Mesothelial cell of epicardium (in vitro differentiated cells): ENCODE results near the gene ENTPD5. TPM values are rescaled to one million over a fixed set of nuclear protein-coding genes. Genes with fewer than 3 reads are reported as not detected.

Experiments
- DNase-seq, 2 experiments: peaks; one replicate each; pipeline ENCODE4 v3.0.0; 2021; ENCODE audit warnings: low spot score in 2 of 2; ENCODE audit not compliant: unreplicated experiment in 2 of 2
- H3K27ac Mint-ChIP-seq: 2 replicates; pipeline ENCODE4 v1.8.0; 2021; ENCODE audit warnings: mixed read lengths
- H3K27me3 Mint-ChIP-seq: 2 replicates; pipeline ENCODE4 v1.8.0; 2021; ENCODE audit warnings: low read depth, mixed read lengths
- H3K36me3 Mint-ChIP-seq: 2 replicates; pipeline ENCODE4 v1.8.0; 2021; ENCODE audit warnings: mixed read lengths
- H3K4me1 Mint-ChIP-seq: 2 replicates; pipeline ENCODE4 v1.8.0; 2021; ENCODE audit warnings: mixed read lengths
- H3K4me3 Mint-ChIP-seq: 2 replicates; pipeline ENCODE4 v1.8.0; 2021; ENCODE audit warnings: mild to moderate bottlenecking, moderate library complexity, mixed read lengths
- H3K9me3 Mint-ChIP-seq: 2 replicates; pipeline ENCODE4 v1.8.0; 2021; ENCODE audit warnings: mixed read lengths
- total RNA-seq: library from RNA; stranded (reverse); gene quantifications from 3 replicates; pipeline ENCODE4 v1.2.1, GENCODE V29; 2021
- TF ChIP-seq, protein P1 (sequence below): fragments of 200-600 bp; sonication (generic); IDR thresholded peaks from one replicate; pipeline ENCODE4 v1.5.0; 2021; ENCODE audit warnings: antibody characterized with exemption; ENCODE audit not compliant: unreplicated experiment

The ENTPD5 gene
- total RNA-seq, 1 donor from 2014 or later: 16.2 TPM

DNA sequence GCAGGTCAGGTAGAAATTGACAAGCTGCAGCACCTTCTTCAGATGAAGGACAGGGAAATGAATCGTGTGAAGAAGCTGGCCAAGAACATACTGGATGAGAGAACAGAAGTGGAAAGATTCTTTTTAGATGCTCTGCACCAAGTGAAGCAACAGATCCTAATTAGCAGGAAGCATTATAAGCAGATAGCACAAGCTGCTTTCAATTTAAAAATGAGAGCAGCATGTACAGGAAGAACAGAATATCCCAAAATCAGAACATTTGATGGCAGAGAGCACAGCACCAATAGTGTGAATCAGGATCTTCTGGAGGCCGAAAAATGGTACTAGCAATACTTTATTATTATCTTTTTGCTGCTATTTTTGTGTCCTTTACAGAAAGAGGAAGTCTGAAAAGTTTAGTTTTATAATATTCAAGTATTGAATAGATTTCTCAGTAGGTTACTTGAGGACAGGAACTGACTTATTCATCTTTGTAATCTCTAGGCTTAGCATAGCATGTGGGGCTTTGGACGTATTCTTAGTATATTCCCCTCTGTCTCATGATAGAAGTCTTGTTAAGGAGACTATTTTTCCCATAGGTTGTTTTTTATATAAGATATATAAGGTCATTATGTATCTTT lies 30.9 kb upstream of the ENTPD5 start:
- Mint-ChIP-seq H3K27me3 (no peaks in the 10 kb centered on the region), H3K9me3 (no peaks in the 10 kb centered on the region), H3K36me3 (peaks cover 2% of the 10 kb centered on the region), H3K4me1 (no peaks in the 10 kb centered on the region), H3K4me3 (no peak overlapping the region), H3K27ac (no peak overlapping the region)
- DNase-seq: no peak
- TF ChIP-seq, protein P1, sequence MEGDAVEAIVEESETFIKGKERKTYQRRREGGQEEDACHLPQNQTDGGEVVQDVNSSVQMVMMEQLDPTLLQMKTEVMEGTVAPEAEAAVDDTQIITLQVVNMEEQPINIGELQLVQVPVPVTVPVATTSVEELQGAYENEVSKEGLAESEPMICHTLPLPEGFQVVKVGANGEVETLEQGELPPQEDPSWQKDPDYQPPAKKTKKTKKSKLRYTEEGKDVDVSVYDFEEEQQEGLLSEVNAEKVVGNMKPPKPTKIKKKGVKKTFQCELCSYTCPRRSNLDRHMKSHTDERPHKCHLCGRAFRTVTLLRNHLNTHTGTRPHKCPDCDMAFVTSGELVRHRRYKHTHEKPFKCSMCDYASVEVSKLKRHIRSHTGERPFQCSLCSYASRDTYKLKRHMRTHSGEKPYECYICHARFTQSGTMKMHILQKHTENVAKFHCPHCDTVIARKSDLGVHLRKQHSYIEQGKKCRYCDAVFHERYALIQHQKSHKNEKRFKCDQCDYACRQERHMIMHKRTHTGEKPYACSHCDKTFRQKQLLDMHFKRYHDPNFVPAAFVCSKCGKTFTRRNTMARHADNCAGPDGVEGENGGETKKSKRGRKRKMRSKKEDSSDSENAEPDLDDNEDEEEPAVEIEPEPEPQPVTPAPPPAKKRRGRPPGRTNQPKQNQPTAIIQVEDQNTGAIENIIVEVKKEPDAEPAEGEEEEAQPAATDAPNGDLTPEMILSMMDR: no peak

DNA sequence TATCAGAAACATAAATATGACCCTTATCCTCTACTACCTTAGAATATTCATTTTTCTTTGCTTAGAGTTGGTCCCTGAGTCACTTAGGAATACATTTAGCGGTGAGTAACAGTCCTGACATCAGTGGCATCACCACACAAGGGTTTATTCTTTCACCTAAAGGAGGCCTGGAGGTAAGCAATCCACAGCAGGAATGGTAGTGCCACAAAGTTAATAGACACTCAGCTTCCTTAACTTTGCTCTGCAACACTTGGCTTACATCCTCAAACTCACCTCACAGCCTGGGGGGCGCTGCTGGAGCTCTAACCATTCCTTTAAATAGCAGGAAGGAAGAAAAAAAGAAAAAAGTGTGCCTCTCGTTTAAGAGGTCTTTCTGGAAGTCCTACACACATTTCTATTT lies 29.2 kb upstream of the ENTPD5 start:
- DNase-seq: no peak
- Mint-ChIP-seq H3K27me3 (no peaks in the 10 kb centered on the region), H3K27ac (no peak overlapping the region), H3K36me3 (peaks cover 2% of the 10 kb centered on the region), H3K9me3 (no peaks in the 10 kb centered on the region), H3K4me1 (no peaks in the 10 kb centered on the region), H3K4me3 (no peak overlapping the region)
- TF ChIP-seq, protein P1: no peak

DNA sequence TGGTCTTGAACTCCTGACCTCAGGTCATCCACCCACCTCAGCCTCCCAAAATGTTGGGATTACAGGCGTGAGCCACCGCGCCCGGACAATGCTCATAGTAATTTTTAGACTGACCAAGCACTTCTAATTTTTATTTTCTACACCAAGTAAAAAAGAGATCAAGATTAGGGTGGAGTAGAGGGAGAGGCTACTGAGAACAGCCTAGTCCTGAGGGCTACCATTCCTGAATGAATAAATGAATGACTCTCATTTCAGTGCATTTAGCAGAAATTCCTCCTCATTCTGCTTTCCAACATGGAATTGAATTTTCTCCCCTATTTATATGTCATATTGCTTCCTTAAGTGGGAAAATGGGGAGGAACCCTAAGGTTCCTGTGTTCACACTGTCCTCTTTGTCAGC lies 26.4 kb upstream of the ENTPD5 start:
- H3K4me1 Mint-ChIP-seq: no peaks in the 10 kb centered on the region
- no peak overlapping the region for H3K27ac Mint-ChIP-seq
- H3K27me3 Mint-ChIP-seq: no peaks in the 10 kb centered on the region
- H3K4me3 Mint-ChIP-seq: no peak overlapping the region
- H3K36me3 Mint-ChIP-seq: peaks cover 2% of the 10 kb centered on the region
- H3K9me3 Mint-ChIP-seq: no peaks in the 10 kb centered on the region
- TF ChIP-seq, protein P1: no peak
- no peak for DNase-seq

DNA sequence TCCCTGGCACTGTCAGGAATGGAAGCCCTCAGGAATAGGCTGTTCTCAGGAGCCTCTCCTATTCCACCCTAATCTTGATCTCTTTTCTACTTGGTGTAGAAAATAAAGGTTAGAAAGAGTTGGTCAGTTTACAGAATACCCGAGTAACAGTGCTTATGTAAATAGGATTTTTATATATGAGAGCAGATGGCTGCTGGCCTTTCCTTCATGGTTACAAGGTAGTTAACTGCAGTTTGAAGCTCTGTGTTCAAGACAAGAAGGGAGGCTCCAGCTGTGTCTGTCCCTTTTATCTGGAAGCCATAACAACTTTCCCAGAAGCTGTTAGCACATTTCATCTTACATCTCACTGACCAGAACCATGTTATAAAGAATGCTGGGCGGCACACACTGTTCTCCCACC lies 23.2 kb upstream of the ENTPD5 start:
- Mint-ChIP-seq H3K36me3 (peaks cover 2% of the 10 kb centered on the region), H3K9me3 (no peaks in the 10 kb centered on the region), H3K4me1 (no peaks in the 10 kb centered on the region), H3K27me3 (no peaks in the 10 kb centered on the region), H3K4me3 (no peak overlapping the region), H3K27ac (no peak overlapping the region)
- no peak for DNase-seq
- TF ChIP-seq, protein P1: no peak

DNA sequence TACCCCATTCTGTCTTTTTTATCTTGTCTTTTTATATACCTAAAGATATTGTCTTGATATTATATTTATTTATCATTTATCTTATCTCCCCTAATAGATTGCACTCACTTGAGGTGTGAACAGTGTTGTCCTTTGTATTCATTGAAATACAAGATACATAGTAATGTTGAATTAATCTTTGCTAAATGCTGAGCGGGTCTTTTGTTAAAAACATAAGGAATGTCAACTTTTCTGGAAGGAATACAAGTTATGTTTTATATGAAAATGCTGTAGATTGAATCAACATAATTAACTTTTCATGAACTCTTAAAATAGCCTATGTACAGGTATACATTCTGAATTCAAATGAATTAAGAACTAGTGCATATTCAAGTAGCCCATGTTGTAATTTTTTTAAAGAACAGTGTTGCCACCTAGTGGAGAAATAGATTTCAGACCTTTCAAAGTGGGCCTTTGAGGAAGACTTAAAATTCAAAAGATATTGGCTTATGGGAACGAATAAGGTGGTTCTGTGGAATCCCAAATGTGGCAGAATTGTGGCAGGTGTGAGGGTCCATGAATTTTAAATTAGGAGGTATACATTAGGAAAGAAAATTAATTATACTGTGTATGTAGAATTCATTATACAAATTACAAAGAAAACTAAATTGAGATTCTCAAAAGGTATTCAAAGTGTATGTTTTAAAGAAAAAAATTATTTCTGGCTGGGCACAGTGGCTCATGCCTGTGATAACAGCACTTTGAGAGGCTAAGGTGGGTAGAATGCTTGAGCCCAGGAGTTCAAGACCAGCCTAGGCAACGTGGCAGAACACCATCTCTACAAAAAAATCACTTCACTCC lies 19.2 kb upstream of the ENTPD5 start:
- Mint-ChIP-seq H3K9me3 (no peaks in the 10 kb centered on the region), H3K27ac (no peak overlapping the region), H3K4me3 (no peak overlapping the region), H3K4me1 (no peaks in the 10 kb centered on the region), H3K27me3 (no peaks in the 10 kb centered on the region), H3K36me3 (peaks cover 1% of the 10 kb centered on the region)
- TF ChIP-seq, protein P1: peak; percentile 79
- no peak for DNase-seq
